ENCODE results near the gene MTHFR.

DNA sequence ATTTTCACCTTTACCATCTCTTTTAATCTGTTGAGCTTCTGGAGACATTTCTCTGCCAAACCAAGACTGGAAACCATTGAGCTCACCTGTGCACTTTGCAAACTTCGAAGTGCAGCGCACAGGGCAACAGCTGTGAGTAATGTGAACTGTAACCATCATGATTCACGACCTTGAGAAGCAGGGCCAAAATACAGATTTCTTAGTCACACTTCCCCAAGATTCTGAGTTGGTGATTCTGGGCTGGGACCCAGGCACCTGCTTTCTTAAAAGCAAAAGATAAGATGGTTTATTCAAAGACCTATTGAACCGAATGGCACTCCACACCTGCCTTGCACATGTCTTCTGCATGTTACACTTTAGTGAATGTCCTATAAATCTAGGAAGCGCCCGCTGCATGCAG, 59.7 kb downstream of the MTHFR start:
- TF ChIP-seq, protein P1, sequence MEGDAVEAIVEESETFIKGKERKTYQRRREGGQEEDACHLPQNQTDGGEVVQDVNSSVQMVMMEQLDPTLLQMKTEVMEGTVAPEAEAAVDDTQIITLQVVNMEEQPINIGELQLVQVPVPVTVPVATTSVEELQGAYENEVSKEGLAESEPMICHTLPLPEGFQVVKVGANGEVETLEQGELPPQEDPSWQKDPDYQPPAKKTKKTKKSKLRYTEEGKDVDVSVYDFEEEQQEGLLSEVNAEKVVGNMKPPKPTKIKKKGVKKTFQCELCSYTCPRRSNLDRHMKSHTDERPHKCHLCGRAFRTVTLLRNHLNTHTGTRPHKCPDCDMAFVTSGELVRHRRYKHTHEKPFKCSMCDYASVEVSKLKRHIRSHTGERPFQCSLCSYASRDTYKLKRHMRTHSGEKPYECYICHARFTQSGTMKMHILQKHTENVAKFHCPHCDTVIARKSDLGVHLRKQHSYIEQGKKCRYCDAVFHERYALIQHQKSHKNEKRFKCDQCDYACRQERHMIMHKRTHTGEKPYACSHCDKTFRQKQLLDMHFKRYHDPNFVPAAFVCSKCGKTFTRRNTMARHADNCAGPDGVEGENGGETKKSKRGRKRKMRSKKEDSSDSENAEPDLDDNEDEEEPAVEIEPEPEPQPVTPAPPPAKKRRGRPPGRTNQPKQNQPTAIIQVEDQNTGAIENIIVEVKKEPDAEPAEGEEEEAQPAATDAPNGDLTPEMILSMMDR (IDR thresholded peaks at IDR 0.05), result no peak
- TF ChIP-seq POLR2A (IDR thresholded peaks at IDR 0.05), result no peak

All from adrenal gland (tissue), 5 donors.